Activated gamma-delta T cell (primary cell): Measurements from ENCODE around the gene PYDC2.

Experiments
- DNase-seq: peaks from one replicate; lab custom pipeline; 2025; lab: John Stamatoyannopoulos, UW
- total RNA-seq, 2 donors: gene quantifications; one replicate each; lab custom pipeline; 2026; lab: John Stamatoyannopoulos, UW

PYDC2 gene
- 0 reads per million in 2 donors for total RNA-seq

DNA sequence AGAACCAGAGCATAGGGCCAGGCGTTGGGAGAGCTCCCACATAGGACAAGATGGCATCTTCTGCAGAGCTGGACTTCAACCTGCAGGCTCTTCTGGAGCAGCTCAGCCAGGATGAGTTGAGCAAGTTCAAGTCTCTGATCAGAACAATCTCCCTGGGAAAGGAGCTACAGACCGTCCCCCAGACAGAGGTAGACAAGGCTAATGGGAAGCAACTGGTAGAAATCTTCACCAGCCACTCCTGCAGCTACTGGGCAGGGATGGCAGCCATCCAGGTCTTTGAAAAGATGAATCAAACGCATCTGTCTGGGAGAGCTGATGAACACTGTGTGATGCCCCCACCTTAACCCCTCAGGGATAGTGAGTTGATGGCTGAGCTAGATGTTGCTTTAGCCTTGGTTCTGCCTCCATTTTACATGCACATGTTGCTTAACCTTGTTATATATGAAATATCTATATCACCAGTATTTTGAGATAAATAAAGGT is at the start of gene PYDC2:
Gene PYDC2 (plus strand): TSS at position 51 of the 483 bp plus-strand sequence. CDS start 0 bp downstream, at position 51.
- DNase-seq = no peak

DNA sequence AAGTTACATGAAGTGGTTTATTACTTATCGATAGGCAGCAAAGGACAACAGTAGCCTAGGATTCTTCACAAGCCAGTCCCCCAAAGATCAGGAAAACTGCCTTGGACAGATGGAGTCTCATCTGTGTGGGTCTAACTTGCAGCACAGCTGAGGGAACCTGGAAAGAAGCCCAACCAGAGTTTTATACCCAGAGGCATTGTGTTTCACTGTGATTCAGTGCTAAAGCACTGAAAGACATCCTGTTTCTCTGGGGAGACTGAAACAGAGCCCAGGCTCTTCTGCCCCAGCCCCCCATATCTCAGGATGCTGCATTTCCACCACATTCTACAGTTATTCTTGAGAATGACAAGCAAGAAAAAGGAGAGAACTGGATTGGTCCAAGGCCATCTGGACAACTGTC is 48.2 kb upstream of the PYDC2 start:
- DNase-seq = no peak

GRCh38 chr3:191414286-191414685 is 46.7 kb upstream of the PYDC2 start:
- DNase-seq = no peak

- DNase-seq = no peak
These were observed 46.2 kb upstream of the PYDC2 start for GRCh38 chr3:191414732-191415131.

DNA sequence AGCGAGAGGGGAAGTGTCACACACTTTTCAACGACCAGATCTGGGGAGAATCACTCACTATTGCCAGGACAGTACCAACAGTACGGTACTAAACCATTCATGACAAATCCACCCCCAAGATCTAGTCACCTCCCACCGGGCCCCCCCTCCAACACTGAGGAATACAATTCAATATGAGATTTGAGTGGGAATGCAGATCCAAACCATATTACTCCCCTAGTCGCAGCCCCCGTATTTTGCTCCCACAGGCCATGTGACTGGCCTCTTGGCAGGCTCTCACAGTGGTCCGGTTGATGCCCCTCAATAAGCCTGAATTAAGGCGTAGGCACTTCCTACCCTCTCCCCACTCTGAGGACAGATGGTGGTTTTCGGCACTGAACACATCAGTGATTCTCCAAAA is 45.4 kb upstream of the PYDC2 start:
- no peak for DNase-seq

DNA sequence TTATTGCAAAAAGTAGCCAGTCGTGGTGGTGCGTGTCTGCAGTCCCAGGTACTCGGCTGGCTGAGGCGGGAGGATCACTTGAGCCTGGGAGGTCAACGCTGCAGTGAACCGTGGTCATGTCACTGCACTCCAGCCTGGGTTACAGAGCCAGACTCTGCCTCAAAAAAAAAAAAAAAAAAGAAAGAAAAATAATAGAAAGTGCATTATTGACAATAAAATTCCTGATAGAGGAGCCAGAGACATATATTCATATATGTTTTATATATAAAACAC is 43.6 kb upstream of the PYDC2 start:
- no peak for DNase-seq

DNA sequence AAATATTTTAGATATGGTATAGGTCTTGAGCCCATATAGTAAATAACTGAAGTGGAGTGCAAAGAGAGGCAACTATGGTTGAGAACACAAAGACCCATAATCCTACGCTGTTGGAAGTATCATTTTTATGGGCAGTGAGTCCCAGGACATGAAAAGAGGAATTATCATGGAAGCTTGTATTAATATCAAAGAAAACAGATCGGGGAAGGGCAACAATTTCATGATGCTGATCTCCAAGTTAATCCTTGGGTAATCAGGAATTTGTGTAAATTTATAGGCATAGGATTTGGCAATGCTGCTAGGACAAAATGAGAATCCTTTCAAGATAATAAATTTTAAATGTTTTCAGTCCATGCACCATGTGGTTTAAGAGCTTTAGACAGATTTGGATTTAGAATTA is 40.2 kb upstream of the PYDC2 start:
- DNase-seq = no peak

DNA sequence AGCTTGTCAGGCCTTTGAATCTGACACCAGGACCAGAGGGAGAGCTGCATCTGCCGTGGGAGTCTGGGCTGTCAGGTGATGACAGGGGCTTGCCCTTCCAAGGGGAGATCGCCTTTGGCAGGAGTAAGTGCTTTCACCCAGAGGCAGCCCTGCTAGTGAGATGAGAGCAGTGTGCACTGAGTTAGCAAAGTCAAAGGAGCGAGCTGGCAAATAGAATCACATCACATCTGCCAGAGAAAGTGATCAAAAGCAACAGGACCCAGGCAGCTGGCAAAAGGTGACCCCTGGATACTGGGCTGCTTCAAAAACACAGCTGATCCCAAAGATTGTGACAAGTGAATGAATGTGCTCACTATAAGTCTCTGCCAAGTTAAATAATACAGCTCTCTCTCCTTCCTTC is 36.1 kb upstream of the PYDC2 start:
- DNase-seq = no peak

DNA sequence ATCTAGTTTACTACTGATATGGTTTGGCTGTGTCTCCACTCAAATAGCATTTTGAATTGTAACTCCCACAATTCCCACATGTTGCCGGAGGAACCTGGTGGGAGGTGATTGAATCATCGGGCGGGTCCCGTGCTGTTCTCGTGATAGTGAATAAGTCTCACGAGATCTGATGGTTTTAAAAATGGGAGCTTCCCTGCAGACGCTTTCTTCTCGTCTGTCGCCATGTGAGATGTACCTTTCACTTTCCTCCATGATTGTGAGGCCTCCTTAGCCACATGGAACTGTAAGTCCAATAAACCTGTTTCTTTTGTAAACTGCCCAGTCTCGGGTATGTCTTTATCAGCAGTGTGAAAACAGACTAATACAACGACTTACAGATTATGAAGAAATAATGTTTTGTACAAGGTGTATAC is 35.6 kb upstream of the PYDC2 start:
- no peak for DNase-seq

- DNase-seq = no peak
These were observed 34.7 kb upstream of the PYDC2 start for GRCh38 chr3:191426311-191426710.

DNA sequence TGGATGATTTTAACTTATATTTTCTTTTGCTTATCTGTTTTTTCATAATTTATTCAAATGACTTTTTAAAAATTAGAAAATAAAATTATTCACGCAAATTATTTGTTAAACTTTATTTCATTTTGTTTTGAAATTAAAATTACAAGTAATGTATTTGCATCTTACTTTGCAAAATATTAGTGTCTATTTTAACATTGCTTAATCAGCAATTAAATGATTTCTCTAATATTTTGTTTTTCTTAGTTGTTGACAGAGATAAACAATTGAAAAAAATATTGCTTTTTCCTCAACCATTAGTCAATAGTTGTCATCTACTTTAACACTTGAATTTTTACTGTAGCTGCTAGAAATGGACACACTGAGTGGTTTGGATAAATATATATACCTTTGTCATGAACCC is 32.8 kb upstream of the PYDC2 start:
- no peak for DNase-seq

DNA sequence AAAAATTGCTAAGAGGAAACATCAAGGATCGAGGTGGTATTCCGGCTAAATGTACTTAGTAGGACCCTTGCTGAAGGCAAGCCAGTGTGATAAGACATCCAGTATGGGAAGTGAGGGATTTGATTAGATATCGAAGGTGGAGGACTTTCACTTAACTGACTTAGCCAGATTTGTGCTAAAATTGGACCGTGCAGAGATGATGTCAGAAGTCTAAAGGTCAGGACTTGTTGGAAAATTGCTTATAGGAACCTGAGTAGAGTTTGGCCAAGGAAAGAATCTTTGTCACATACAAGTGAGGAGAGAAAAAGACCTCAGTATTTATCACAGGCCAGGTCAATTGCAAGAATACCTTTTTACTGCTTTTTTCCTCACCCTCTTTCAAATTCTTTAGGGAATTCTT is 30.9 kb upstream of the PYDC2 start:
- no peak for DNase-seq

DNA sequence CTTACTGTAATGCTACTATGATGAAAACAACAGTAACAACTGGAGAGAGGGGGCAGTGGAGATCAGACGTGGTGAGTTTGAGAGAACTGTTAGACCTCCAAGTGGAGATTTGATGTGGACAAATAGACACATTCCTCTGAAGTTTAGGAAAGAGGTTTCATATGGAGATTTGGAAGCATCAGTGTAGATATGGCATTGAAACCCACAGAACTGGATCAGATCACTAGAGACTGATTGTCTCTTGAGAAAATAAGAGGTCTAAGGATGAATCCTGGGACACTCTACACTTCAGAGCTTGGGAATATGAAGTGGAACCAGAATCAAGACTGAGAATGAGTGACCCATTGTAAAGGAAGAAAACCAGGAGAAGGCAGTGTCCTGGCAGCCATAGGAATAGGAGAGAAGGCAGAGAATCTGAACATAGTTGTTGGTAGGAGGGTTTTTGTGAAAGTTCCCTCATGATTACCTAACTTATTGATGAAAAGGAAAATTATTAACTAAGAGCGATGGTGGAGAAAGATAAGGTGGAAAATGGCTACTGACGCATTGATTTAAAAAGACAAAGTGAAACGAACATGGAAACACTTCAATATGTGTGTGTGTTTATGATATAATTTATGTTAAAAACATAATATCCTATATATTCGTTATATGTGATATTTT is 29.7 kb upstream of the PYDC2 start:
- no peak for DNase-seq

- DNase-seq = no peak
These were observed 28.8 kb upstream of the PYDC2 start for GRCh38 chr3:191432162-191432561.

DNA sequence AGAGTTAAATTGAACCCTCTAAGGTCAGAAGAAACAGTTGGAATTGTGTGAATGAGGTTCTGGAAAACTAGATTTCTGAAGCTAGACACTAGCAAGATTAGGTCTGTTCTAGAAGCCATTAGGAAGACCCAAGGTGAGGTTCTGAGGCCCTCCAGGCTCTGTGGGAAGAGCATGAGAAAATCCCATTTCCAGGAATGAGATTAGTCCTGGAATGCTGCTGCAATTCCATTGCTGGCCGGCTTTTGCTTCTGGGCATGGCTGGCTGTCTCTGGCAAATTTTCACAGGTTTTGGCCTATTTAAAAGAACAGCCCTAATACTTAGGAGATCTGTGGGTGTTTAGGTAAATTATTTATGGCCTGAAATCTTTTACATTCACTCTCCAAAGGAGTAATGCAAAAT is 26.9 kb upstream of the PYDC2 start:
- no peak for DNase-seq

DNA sequence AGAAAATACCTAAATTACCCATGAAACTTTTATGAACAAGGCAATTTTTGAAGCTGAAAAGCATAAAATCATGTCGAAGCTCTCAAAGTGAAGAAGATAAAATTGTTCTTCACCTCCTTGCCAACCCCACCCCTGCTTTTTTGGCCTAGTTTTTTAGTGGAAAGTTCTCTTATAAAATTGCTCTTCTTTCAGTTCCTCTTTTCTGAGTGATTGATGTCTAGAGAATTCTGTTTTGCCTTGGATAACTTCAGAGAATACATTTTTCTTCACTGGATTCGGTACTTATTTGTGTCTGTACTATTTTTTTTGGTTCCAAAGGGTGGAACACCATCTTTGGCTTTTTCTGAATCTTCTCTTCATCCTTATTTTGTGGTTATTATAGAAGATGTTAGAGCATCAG is 25.0 kb upstream of the PYDC2 start:
- DNase-seq = no peak

DNA sequence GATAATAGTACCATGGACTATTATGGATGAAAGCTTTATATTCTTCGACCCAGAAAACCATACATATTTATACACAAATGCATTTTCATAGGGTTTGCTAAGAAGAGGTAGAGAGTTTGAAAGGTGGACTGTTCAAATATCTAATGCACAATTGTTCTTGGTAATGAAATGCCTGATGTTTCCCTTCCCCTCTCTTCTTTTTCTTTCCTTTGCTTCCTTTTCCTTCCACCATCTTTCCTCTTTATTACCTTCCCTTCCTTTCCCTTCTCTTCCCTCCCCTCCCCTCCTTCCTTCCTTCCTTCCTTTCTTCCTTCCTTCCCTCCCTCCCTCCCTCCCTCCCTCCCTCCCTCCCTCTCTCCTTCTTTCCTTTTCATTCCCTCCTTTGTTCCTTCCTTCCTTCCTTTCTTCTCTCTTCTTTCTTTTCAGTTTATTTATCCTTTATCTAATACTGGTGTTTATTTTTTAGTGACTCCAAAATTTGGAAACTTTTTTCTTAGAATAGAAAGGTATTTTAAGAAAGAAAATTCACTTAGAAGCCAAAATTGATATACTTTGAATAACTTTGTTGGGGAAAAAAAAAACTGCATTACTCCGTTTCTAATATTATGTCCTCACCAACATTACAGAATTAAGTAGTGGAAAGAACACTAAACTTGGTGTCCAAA is 22.7 kb upstream of the PYDC2 start:
- DNase-seq = no peak

DNA sequence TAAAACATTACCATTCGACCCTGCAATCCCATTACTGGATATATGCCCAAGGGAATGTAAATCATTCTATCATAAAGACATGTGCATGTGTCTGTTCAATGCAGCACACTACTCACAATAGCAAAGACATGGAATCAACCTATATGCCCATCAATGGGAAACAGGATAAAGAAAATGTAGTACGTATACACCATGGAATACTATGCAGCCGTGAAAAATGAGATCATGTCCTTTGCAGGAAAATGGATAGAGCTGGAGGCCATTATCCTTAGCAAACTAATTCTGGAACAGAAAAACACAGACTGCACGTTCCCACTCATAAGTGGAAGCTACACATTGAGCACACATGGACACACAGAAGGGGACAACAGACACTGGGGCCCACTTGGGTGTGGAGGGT is 20.4 kb upstream of the PYDC2 start:
- no peak for DNase-seq

GRCh38 chr3:191441687-191442086 is 19.3 kb upstream of the PYDC2 start:
- no peak for DNase-seq

GRCh38 chr3:191444569-191444968 is 16.4 kb upstream of the PYDC2 start:
- DNase-seq = no peak

GRCh38 chr3:191449256-191449655 is 11.7 kb upstream of the PYDC2 start:
- no peak for DNase-seq

- DNase-seq = no peak
These were observed 5.6 kb upstream of the PYDC2 start for GRCh38 chr3:191455257-191455952.

DNA sequence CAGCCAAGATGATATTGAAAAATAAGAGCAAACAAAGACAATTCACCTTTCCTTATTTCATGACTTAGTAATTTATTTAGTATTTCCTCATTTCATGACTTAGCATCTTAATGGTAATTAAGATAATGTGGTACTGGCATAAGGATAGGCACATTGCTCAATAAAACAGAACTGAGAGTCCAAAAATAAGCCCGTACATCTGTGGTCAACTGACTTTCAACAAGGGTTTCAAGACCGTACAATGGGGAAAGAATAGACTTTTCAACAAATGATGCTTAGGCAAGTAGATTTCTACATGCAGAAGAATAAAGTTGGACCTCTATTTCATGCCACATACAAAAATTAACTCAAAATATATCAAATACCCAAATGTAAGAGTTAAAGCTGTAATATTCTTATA is 603 bp upstream of the PYDC2 start:
- no peak for DNase-seq
